Astrocyte (in vitro differentiated cells and primary cell): ENCODE measurements around the gene ALDH1L1. TPM values are rescaled to one million over a fixed set of nuclear protein-coding genes. Genes with fewer than 3 reads are reported as not detected.

Experiments
- DNase-seq: peaks from one replicate; pipeline ENCODE4 v3.0.0-alpha.2; 2010; ENCODE audit warnings: low read depth
- FAIRE-seq: peaks from 2 replicates; lab custom pipeline; 2011; peaks lifted over from hg19 to GRCh38; lab: Jason Lieb, UNC
- H2AFZ ChIP-seq: 2 replicates; pipeline ENCODE4 v1.6.0; 2012; ENCODE audit warnings: low read depth, low read length, inconsistent platforms
- H3K27ac ChIP-seq: 2 replicates; pipeline ENCODE4 v1.5.1; 2011; ENCODE audit warnings: low read depth, low read length, inconsistent platforms
- H3K27me3 ChIP-seq: 2 replicates; pipeline ENCODE4 v1.6.0; 2011; ENCODE audit warnings: low read length, inconsistent platforms; ENCODE audit not compliant: insufficient read depth
- H3K36me3 ChIP-seq: 2 replicates; pipeline ENCODE4 v1.5.1; 2011; ENCODE audit warnings: low read length, inconsistent platforms; ENCODE audit not compliant: insufficient read depth
- H3K4me1 ChIP-seq: 2 replicates; pipeline ENCODE4 v1.5.1; 2011; ENCODE audit warnings: low read length, inconsistent platforms; ENCODE audit not compliant: insufficient read depth
- H3K4me2 ChIP-seq: 2 replicates; pipeline ENCODE4 v1.6.0; 2012; ENCODE audit warnings: low read length, inconsistent platforms
- H3K4me3 ChIP-seq: 2 replicates; pipeline ENCODE4 v1.5.1; 2011; ENCODE audit warnings: low read depth, mild to moderate bottlenecking, low read length, inconsistent platforms; ENCODE audit not compliant: insufficient read depth
- H3K79me2 ChIP-seq: 2 replicates; pipeline ENCODE4 v1.6.0; 2012; ENCODE audit warnings: mild to moderate bottlenecking, low read length, inconsistent platforms; ENCODE audit not compliant: insufficient read depth
- H3K9ac ChIP-seq: 2 replicates; pipeline ENCODE4 v1.6.0; 2012; ENCODE audit warnings: mild to moderate bottlenecking, low read length, inconsistent platforms
- H3K9me3 ChIP-seq: 2 replicates; pipeline ENCODE4 v1.5.1; 2012; ENCODE audit warnings: low read depth, mild to moderate bottlenecking, low read length, inconsistent platforms; ENCODE audit not compliant: insufficient read depth
- H4K20me1 ChIP-seq: 2 replicates; pipeline ENCODE4 v1.6.0; 2012; ENCODE audit warnings: low read length, inconsistent platforms; ENCODE audit not compliant: insufficient read depth
- H3K27ac Mint-ChIP-seq: one replicate; pipeline ENCODE4 v1.8.0; 2021; ENCODE audit warnings: mild to moderate bottlenecking, mixed read lengths; ENCODE audit not compliant: unreplicated experiment
- H3K27me3 Mint-ChIP-seq: one replicate; pipeline ENCODE4 v1.8.0; 2021; ENCODE audit warnings: low read depth, mixed read lengths; ENCODE audit not compliant: unreplicated experiment
- H3K36me3 Mint-ChIP-seq: one replicate; pipeline ENCODE4 v1.8.0; 2021; ENCODE audit warnings: low read depth, mixed read lengths; ENCODE audit not compliant: unreplicated experiment
- H3K4me1 Mint-ChIP-seq: one replicate; pipeline ENCODE4 v1.8.0; 2021; ENCODE audit warnings: low read depth, mixed read lengths; ENCODE audit not compliant: unreplicated experiment
- H3K4me3 Mint-ChIP-seq: one replicate; pipeline ENCODE4 v1.8.0; 2021; ENCODE audit warnings: mild to moderate bottlenecking, moderate library complexity, mixed read lengths; ENCODE audit not compliant: unreplicated experiment
- H3K9me3 Mint-ChIP-seq: one replicate; pipeline ENCODE4 v1.8.0; 2021; ENCODE audit warnings: mild to moderate bottlenecking, mixed read lengths; ENCODE audit not compliant: unreplicated experiment
- EZH2 ChIP-seq: IDR thresholded peaks from 2 replicates; pipeline ENCODE4 v1.6.1; 2012; ENCODE audit warnings: mild to moderate bottlenecking, low read length, inconsistent platforms; ENCODE audit not compliant: insufficient read depth
- total RNA-seq: library from RNA; stranded (reverse); gene quantifications from 2 replicates; pipeline ENCODE4 v1.2.1, GENCODE V29; 2021
- TF ChIP-seq, protein P1 (sequence below): IDR thresholded peaks from 2 replicates; pipeline ENCODE4 v1.5.1; 2011; ENCODE audit warnings: low read depth, mild to moderate bottlenecking, inconsistent platforms, low read length, moderate library complexity; ENCODE audit not compliant: insufficient read depth

Gene ALDH1L1
- total RNA-seq, 1 donor from 2014 or later: not detected

DNA sequence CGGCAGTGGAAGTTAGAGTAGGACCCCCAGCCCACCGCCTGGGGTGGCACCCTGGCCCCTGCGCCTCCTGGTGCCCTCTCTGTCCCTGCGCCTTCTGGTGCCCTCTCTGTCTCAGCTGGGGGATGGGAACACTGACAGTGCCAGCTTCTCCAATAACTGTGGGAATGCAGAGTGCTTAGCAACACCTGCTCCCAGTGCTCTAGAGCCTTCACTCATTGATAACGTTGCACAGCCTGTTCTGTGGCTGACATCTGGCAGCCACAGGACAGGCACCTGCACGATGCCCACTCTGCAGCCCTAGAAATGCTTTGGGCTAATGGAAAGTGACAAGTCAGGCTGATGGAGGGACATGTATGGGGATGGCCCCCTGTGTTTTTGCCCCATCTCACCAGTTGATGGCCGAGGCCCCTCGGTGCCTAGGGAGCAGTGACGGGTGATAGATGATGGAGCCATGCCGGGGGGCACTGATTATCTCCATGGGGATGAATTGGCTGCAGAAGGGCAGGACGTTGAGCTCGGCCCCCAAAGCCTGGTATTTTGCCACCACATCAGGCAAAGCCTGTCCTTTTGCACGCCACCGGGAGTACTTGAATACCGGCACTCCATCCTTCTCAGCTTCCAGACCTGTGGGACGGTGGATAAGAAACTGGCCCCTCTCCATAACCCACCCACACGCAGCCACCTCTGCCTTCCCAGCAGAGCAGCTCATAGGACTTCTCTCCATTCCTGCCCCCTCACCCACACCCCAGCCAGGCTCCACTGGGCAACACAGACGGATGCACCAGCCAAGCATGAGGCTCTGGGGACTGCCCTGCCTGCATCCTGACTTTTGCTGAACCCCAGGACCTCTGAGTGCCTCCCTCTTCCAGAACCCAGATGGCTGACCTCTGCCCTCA is 22.1 kb downstream of the ALDH1L1 start:
- no peak overlapping the region for H3K4me3 ChIP-seq
- no peak overlapping the region for H2AFZ ChIP-seq
- H3K27ac Mint-ChIP-seq: no peak overlapping the region
- no peaks in the 10 kb centered on the region for H3K9me3 ChIP-seq
- no peaks in the 10 kb centered on the region for H3K36me3 ChIP-seq
- H3K79me2 ChIP-seq: no peaks in the 10 kb centered on the region
- no peaks in the 10 kb centered on the region for H3K4me1 ChIP-seq
- TF ChIP-seq, protein P1, sequence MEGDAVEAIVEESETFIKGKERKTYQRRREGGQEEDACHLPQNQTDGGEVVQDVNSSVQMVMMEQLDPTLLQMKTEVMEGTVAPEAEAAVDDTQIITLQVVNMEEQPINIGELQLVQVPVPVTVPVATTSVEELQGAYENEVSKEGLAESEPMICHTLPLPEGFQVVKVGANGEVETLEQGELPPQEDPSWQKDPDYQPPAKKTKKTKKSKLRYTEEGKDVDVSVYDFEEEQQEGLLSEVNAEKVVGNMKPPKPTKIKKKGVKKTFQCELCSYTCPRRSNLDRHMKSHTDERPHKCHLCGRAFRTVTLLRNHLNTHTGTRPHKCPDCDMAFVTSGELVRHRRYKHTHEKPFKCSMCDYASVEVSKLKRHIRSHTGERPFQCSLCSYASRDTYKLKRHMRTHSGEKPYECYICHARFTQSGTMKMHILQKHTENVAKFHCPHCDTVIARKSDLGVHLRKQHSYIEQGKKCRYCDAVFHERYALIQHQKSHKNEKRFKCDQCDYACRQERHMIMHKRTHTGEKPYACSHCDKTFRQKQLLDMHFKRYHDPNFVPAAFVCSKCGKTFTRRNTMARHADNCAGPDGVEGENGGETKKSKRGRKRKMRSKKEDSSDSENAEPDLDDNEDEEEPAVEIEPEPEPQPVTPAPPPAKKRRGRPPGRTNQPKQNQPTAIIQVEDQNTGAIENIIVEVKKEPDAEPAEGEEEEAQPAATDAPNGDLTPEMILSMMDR: no peak
- no peak for TF ChIP-seq EZH2
- no peak overlapping the region for H3K4me2 ChIP-seq
- H3K36me3 Mint-ChIP-seq: no peaks in the 10 kb centered on the region
- no peaks in the 10 kb centered on the region for H4K20me1 ChIP-seq
- peaks cover 8% of the 10 kb centered on the region for H3K27me3 ChIP-seq
- peaks cover 3% of the 10 kb centered on the region for H3K9me3 Mint-ChIP-seq
- no peak overlapping the region for H3K27ac ChIP-seq
- no peaks in the 10 kb centered on the region for H3K4me1 Mint-ChIP-seq
- no peak for FAIRE-seq
- H3K4me3 Mint-ChIP-seq: no peak overlapping the region
- no peak overlapping the region for H3K9ac ChIP-seq
- H3K27me3 Mint-ChIP-seq: peaks cover 47% of the 10 kb centered on the region
- DNase-seq: no peak

DNA sequence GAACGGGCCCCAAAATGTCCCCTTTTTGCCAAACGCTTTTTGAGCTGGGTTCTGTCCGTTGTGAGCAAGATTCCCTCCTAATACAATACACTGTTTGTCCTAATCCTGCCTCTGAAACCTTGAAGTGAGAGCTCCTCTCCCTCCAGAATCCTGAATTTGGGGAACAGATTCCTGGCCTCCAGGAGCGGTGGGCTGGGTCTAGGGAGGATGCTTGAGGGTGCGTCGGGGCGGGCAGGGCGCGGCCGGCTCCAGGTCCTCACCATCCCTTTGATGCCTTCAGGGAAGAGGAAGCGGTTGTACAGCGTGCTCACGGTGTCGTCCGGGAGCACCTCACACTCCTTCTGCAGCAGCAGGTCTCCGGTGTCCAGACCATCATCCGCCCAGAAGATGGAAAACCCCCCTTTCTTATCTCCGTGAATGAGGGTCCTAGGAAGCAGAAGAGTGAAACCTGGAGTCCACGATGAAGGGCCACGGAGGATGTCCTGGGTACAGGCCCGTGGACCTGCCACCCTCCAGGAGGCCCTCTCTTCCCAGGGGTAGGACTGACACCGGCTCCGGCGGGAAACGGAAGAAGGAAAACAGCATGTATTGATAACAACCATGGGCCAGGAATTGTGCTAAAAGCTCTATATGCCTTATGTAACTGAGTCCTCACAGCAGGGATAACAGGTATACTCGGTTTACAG is 23.2 kb downstream of the ALDH1L1 start:
- TF ChIP-seq, protein P1: no peak
- no peak for TF ChIP-seq EZH2
- no peak overlapping the region for H3K27ac Mint-ChIP-seq

More for the DNA sequence above, 23.2 kb downstream of the ALDH1L1 start:
- H3K4me2 ChIP-seq: no peak overlapping the region
- Mint-ChIP-seq H3K36me3 (no peaks in the 10 kb centered on the region), H3K4me1 (no peaks in the 10 kb centered on the region), H3K4me3 (no peak overlapping the region), H3K27me3 (peaks cover 45% of the 10 kb centered on the region), H3K9me3 (peaks cover 3% of the 10 kb centered on the region)
- H3K36me3 ChIP-seq: no peaks in the 10 kb centered on the region
- H2AFZ ChIP-seq: no peak overlapping the region
- no peak overlapping the region for H3K4me3 ChIP-seq
- no peaks in the 10 kb centered on the region for H4K20me1 ChIP-seq
- FAIRE-seq (no peak), DNase-seq (no peak)
- no peaks in the 10 kb centered on the region for H3K9me3 ChIP-seq
- peaks cover 4% of the 10 kb centered on the region for H3K27me3 ChIP-seq
- no peak overlapping the region for H3K9ac ChIP-seq
- H3K79me2 ChIP-seq: no peaks in the 10 kb centered on the region
- H3K27ac ChIP-seq: no peak overlapping the region
- no peaks in the 10 kb centered on the region for H3K4me1 ChIP-seq
